ENCODE measurements around the gene ATP8B4. TPM values are rescaled to one million over a fixed set of nuclear protein-coding genes. Genes with fewer than 3 reads are reported as not detected.
A peak's percentile ranks its signal among the peaks of the same experiment; 100 is the strongest.

The ATP8B4 gene
- total RNA-seq, 1 experiment from 2014 or later: not detected

DNA sequence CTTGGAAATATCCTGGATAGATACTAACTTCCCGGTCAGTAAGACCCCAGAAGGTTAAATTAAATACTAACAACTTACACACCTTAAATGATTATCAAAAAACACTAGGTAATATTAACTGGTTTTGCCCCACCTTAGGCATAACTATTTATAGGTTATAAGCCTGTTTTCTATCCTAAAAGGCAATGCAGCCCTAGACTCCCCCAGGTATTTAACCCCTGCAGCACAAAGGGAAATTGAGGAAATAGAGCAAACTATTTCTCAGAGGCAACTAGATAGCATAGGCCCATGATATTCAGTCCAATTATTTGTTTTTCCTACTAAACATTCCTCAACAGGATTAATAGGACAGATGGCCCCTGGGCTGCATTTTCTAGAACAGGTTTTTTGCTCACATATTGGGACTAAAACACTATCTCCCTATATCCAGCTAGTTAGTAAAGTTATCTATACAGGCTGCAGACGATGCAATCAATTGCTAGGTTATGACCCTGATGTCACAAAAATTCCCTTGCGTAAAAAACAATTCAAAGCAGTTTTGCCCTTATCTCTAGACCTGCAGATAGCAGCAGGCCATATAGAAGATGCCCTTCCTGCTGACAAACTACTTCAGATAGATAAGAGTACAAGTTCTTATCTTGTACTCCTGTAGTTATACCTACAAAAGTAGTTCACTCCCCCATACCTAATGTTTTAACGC is 276.9 kb downstream of the ATP8B4 start:
- ATAC-seq (no peak), DNase-seq (no peak)
- Histone ChIP-seq H3K27me3 (ENCODE audit: low read length) (no peaks in the 10 kb centered on the region), H3K9ac (ENCODE audit: low read length) (no peak overlapping the region), H3K79me2 (ENCODE audit: low read length) (no peaks in the 10 kb centered on the region), H3K4me1 (ENCODE audit: insufficient read depth, low read length) (peaks cover 14% of the 10 kb centered on the region), H3K9me3 (ENCODE audit: low read length) (no peaks in the 10 kb centered on the region), H3K9me2 (replicated peaks; ENCODE audit: low read length) (no peaks in the 10 kb centered on the region), H2AFZ (ENCODE audit: low read length) (no peak overlapping the region), H3K27ac (ENCODE audit: low read length) (no peak overlapping the region), H3K4me2 (ENCODE audit: low read length) (no peak overlapping the region), H4K20me1 (ENCODE audit: low read length) (no peaks in the 10 kb centered on the region), H3K36me3 (ENCODE audit: low read depth, low read length) (no peaks in the 10 kb centered on the region), H3K4me3 (ENCODE audit: low read length) (no peak overlapping the region), H3F3A (ENCODE audit: low read length, unreplicated experiment) (no peaks in the 10 kb centered on the region)
- ChIA-PET POLR2A (ENCODE audit: unreplicated experiment) (no interaction called here), CTCF (no interaction called here)
- intact Hi-C loops (cut with micrococcal nuclease): loop anchor here (10.0 kb wide), 1 partner anchor 347 kb away; no protein-coding TSS in a partner anchor
- no TSS peak for BruUV-seq (replicated peaks)
- TF ChIP-seq EZH2phosphoT487 (IDR thresholded peaks at IDR 0.05; ENCODE audit: borderline replicate concordance, low read length) (no peak), EZH2 (IDR thresholded peaks at IDR 0.05; ENCODE audit: low read length, unreplicated experiment) (no peak)
- TF ChIP-seq, protein P1, sequence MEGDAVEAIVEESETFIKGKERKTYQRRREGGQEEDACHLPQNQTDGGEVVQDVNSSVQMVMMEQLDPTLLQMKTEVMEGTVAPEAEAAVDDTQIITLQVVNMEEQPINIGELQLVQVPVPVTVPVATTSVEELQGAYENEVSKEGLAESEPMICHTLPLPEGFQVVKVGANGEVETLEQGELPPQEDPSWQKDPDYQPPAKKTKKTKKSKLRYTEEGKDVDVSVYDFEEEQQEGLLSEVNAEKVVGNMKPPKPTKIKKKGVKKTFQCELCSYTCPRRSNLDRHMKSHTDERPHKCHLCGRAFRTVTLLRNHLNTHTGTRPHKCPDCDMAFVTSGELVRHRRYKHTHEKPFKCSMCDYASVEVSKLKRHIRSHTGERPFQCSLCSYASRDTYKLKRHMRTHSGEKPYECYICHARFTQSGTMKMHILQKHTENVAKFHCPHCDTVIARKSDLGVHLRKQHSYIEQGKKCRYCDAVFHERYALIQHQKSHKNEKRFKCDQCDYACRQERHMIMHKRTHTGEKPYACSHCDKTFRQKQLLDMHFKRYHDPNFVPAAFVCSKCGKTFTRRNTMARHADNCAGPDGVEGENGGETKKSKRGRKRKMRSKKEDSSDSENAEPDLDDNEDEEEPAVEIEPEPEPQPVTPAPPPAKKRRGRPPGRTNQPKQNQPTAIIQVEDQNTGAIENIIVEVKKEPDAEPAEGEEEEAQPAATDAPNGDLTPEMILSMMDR (conservative IDR thresholded peaks at IDR 0.05; ENCODE audit: low read depth, low read length): no peak

GRCh38 chr15:49832511-49832910 is 286.5 kb downstream of the ATP8B4 start:
- Histone ChIP-seq H4K20me1 (ENCODE audit: low read length) (no peaks in the 10 kb centered on the region), H3K9ac (ENCODE audit: low read length) (peak overlapping the region; percentile 50), H3K27ac (ENCODE audit: low read length) (peak overlapping the region; percentile 80), H3K9me2 (replicated peaks; ENCODE audit: low read length) (no peaks in the 10 kb centered on the region), H3K27me3 (ENCODE audit: low read length) (no peaks in the 10 kb centered on the region), H3K79me2 (ENCODE audit: low read length) (no peaks in the 10 kb centered on the region), H3K4me3 (ENCODE audit: low read length) (no peak overlapping the region), H3K4me1 (ENCODE audit: insufficient read depth, low read length) (peaks cover 18% of the 10 kb centered on the region), H3K4me2 (ENCODE audit: low read length) (no peak overlapping the region), H3K36me3 (ENCODE audit: low read depth, low read length) (no peaks in the 10 kb centered on the region), H3F3A (ENCODE audit: low read length, unreplicated experiment) (no peaks in the 10 kb centered on the region), H2AFZ (ENCODE audit: low read length) (no peak overlapping the region), H3K9me3 (ENCODE audit: low read length) (no peaks in the 10 kb centered on the region)
- TF ChIP-seq, protein P1 (conservative IDR thresholded peaks at IDR 0.05; ENCODE audit: low read depth, low read length): peak; percentile 58
- TF ChIP-seq EZH2 (IDR thresholded peaks at IDR 0.05; ENCODE audit: low read length, unreplicated experiment): no peak
- intact Hi-C loops (cut with micrococcal nuclease): loop anchor here (2.0 to 5.0 kb wide), 2 partner anchors 210 to 598 kb away; partner anchors contain the start of genes DTWD1 and FAM227B
- ChIA-PET POLR2A (ENCODE audit: unreplicated experiment) (no interaction called here), CTCF (interaction anchor here (0.6 to 0.8 kb wide), 2 partner anchors 71 to 212 kb away, joined by 4 read pairs; partner anchors contain the start of genes DTWD1 and FAM227B)
- DNase-seq (peak; percentile 52), ATAC-seq (peak; percentile 83)
- no TSS peak for BruUV-seq (replicated peaks)

All from PC-3 (cell line).